CD4-positive, alpha-beta T cell (primary cell): Measurements from ENCODE around the gene ARHGAP15. TPM values are rescaled to one million over a fixed set of nuclear protein-coding genes. Genes with fewer than 3 reads are reported as not detected.

Experiments
- ATAC-seq: fragments of 200-7000 bp; cut with Tn5 transposase; one replicate; pipeline ENCODE4 v1.10.0; 2022; ENCODE audit warnings: mild to moderate bottlenecking; ENCODE audit not compliant: poor library complexity
- CTCF ChIA-PET: fragments of 350-600 bp; sonication (Branson Sonifier 250); formaldehyde crosslinking; loops from one replicate; lab custom pipeline; 2021; ENCODE audit warnings: antibody characterized with exemption, inconsistent platforms; lab: Charles Lee
- POLR2A ChIA-PET: fragments of 350-600 bp; sonication (Branson Sonifier 250); formaldehyde crosslinking; loops from one replicate; lab custom pipeline; 2021; ENCODE audit warnings: antibody characterized with exemption, inconsistent platforms; lab: Charles Lee
- DNase-seq, 14 experiments: peaks; one replicate each; pipeline ENCODE4 v3.0.0-alpha.2; 2013 to 2020; ENCODE audit warnings: mixed read lengths in 2 of 14
- H3K27ac ChIP-seq, 2 donors: one replicate each; pipeline versions ENCODE4 v1.5.1 to v1.7.0; 2013; ENCODE audit warnings: low read length in 2 of 2, low read depth in 1 of 2, mild to moderate bottlenecking in 1 of 2
- H3K27me3 ChIP-seq, 2 experiments: 1 replicate in 1 of 2; 2 replicates in 1 of 2; pipeline versions ENCODE4 v1.6.1 to v1.7.0; 2013; ENCODE audit warnings: low read length in 2 of 2, control low read depth in 1 of 2, mild to moderate bottlenecking in 1 of 2, moderate library complexity in 1 of 2; ENCODE audit not compliant: insufficient read depth in 2 of 2, control insufficient read depth in 1 of 2
- H3K36me3 ChIP-seq: one replicate; pipeline ENCODE4 v1.6.1; 2013; ENCODE audit warnings: low read length, control low read depth; ENCODE audit not compliant: insufficient read depth
- H3K4me1 ChIP-seq: one replicate; pipeline ENCODE4 v1.6.1; 2013; ENCODE audit warnings: low read length, control low read depth; ENCODE audit not compliant: insufficient read depth
- H3K4me3 ChIP-seq: one replicate; pipeline ENCODE4 v1.5.1; 2013; ENCODE audit warnings: mild to moderate bottlenecking, low read length, moderate library complexity
- H3K9me3 ChIP-seq, 2 experiments: 1 replicate in 1 of 2; 2 replicates in 1 of 2; pipeline versions ENCODE4 v1.6.1 to v1.7.0; 2013; ENCODE audit warnings: low read length in 2 of 2, mild to moderate bottlenecking in 2 of 2, control low read depth in 1 of 2, moderate library complexity in 1 of 2; ENCODE audit not compliant: control insufficient read depth in 1 of 2, insufficient read depth in 1 of 2
- H3K27ac Mint-ChIP-seq: one replicate; pipeline ENCODE4 v1.8.0; 2020; ENCODE audit warnings: mixed read lengths
- H3K27me3 Mint-ChIP-seq: one replicate; pipeline ENCODE4 v1.8.0; 2021; ENCODE audit warnings: mixed read lengths
- H3K36me3 Mint-ChIP-seq: one replicate; pipeline ENCODE4 v1.8.0; 2021; ENCODE audit warnings: low read depth, mixed read lengths
- H3K4me1 Mint-ChIP-seq: one replicate; pipeline ENCODE4 v1.8.0; 2021; ENCODE audit warnings: low read depth, mixed read lengths
- H3K4me3 Mint-ChIP-seq: one replicate; pipeline ENCODE4 v1.8.0; 2020; ENCODE audit warnings: mild to moderate bottlenecking, mixed read lengths
- H3K9me3 Mint-ChIP-seq: one replicate; pipeline ENCODE4 v1.8.0; 2020; ENCODE audit warnings: mixed read lengths
- CTCF ChIP-seq: fragments of 200-600 bp; IDR thresholded peaks from one replicate; pipeline ENCODE4 v1.8.0; 2022; ENCODE audit warnings: antibody characterized with exemption, mild to moderate bottlenecking
- intact Hi-C, 2 experiments: fragments of 100-400 bp; cut with DNase I in 1 of 2; cut with micrococcal nuclease in 1 of 2; formaldehyde crosslinking; loops; one replicate each; pipeline versions ENCODE4 v1.15.1 to v1.9.0; 2023 to 2025; cut with DNase I, micrococcal nuclease
- total RNA-seq, 174 experiments: library from RNA in 2 of 174; stranded (reverse) in 2 of 174; gene quantifications; one replicate each; pipeline ENCODE4 v1.2.3 and lab custom pipeline; 2021 to 2026

The ARHGAP15 gene
- total RNA-seq, 2 experiments from 2014 or later = 158 to 165 TPM

- Mint-ChIP-seq H3K36me3 (peaks cover 51% of the 10 kb centered on the region), H3K4me3 (peak overlapping the region; percentile 85), H3K9me3 (no peaks in the 10 kb centered on the region), H3K4me1 (peaks cover 76% of the 10 kb centered on the region), H3K27ac (no peak overlapping the region), H3K27me3 (no peaks in the 10 kb centered on the region)
- H3K36me3 ChIP-seq = no peaks in the 10 kb centered on the region
- POLR2A ChIA-PET = interaction anchor here (0.9 to 8.9 kb wide), 11 partner anchors 11 to 130 kb away, joined by 3 to 99 read pairs (median 9); no protein-coding TSS in a partner anchor
- H3K9me3 ChIP-seq = no peaks in the 10 kb centered on the region
- H3K4me3 ChIP-seq = peak overlapping the region; percentile 58
- CTCF ChIA-PET = interaction anchor here (1.2 to 3.1 kb wide), 7 partner anchors 10 to 127 kb away, joined by 3 to 19 read pairs (median 4); no protein-coding TSS in a partner anchor
- H3K27me3 ChIP-seq = no peaks in the 10 kb centered on the region
- peak in 2 of 14 experiments; percentile 27 to 38 for DNase-seq
- no peak for TF ChIP-seq CTCF
- H3K27ac ChIP-seq = peak overlapping the region in 1 of 2 donors; percentile 46
- intact Hi-C loops = loop anchor here in 1 of 2 experiments (2.0 kb wide), 1 partner anchor 16 kb away; no protein-coding TSS in a partner anchor
- no peak for ATAC-seq
- H3K4me1 ChIP-seq = peaks cover 28% of the 10 kb centered on the region
Measured at GRCh38 chr2:143132355-143132754, 3.1 kb downstream of the ARHGAP15 start.

- ChIA-PET CTCF (interaction anchor here (0.8 to 3.1 kb wide), 4 partner anchors 10 to 126 kb away, joined by 3 to 19 read pairs (median 4); no protein-coding TSS in a partner anchor), POLR2A (interaction anchor here (1.0 to 8.9 kb wide), 4 partner anchors 10 to 125 kb away, joined by 3 to 99 read pairs (median 3); no protein-coding TSS in a partner anchor)
- peaks cover 59% of the 10 kb centered on the region for H3K36me3 Mint-ChIP-seq
- H3K4me1 ChIP-seq = peaks cover 15% of the 10 kb centered on the region
- peak overlapping the region; percentile 40 for H3K4me3 Mint-ChIP-seq
- DNase-seq (no peak), ATAC-seq (no peak)
- H3K9me3 ChIP-seq = no peaks in the 10 kb centered on the region
- intact Hi-C loops = loop anchor here in 1 of 2 experiments (2.0 kb wide), 1 partner anchor 15 kb away; no protein-coding TSS in a partner anchor
- no peaks in the 10 kb centered on the region for H3K27me3 Mint-ChIP-seq
- H3K27me3 ChIP-seq = no peaks in the 10 kb centered on the region
- no peaks in the 10 kb centered on the region for H3K9me3 Mint-ChIP-seq
- TF ChIP-seq CTCF = no peak
- peak overlapping the region; percentile 56 for H3K27ac Mint-ChIP-seq
- no peaks in the 10 kb centered on the region for H3K36me3 ChIP-seq
- no peak overlapping the region for H3K27ac ChIP-seq
- peaks cover 79% of the 10 kb centered on the region for H3K4me1 Mint-ChIP-seq
- H3K4me3 ChIP-seq = no peak overlapping the region
Measured at GRCh38 chr2:143133783-143134182, 4.6 kb downstream of the ARHGAP15 start.

- H3K27me3 Mint-ChIP-seq = no peaks in the 10 kb centered on the region
- H3K4me1 ChIP-seq = peaks cover 18% of the 10 kb centered on the region
- ATAC-seq (no peak), DNase-seq (no peak)
- H3K9me3 Mint-ChIP-seq = no peaks in the 10 kb centered on the region
- H3K27ac ChIP-seq = no peak overlapping the region
- TF ChIP-seq CTCF = no peak
- intact Hi-C loops = no loop called here
- H3K9me3 ChIP-seq = no peaks in the 10 kb centered on the region
- H3K4me1 Mint-ChIP-seq = peaks cover 88% of the 10 kb centered on the region
- H3K27me3 ChIP-seq = no peaks in the 10 kb centered on the region
- no peak overlapping the region for H3K4me3 ChIP-seq
- peaks cover 62% of the 10 kb centered on the region for H3K36me3 Mint-ChIP-seq
- peak overlapping the region; percentile 73 for H3K27ac Mint-ChIP-seq
- peaks cover 9% of the 10 kb centered on the region for H3K36me3 ChIP-seq
- POLR2A ChIA-PET = interaction anchor here (1.1 to 1.8 kb wide), 3 partner anchors 9 to 120 kb away, joined by 5 to 8 read pairs (median 7); partner anchors contain the start of gene ARHGAP15
- CTCF ChIA-PET = interaction anchor here (0.9 to 1.2 kb wide), 2 partner anchors 8 to 121 kb away, joined by 3 read pairs; no protein-coding TSS in a partner anchor
- peak overlapping the region; percentile 36 for H3K4me3 Mint-ChIP-seq
Measured at GRCh38 chr2:143138292-143138691, 9.1 kb downstream of the ARHGAP15 start.
